Body of pancreas (tissue), 4 donors: Measurements from ENCODE around the gene ISX. TPM values are rescaled to one million over a fixed set of nuclear protein-coding genes. Genes with fewer than 3 reads are reported as not detected.
"Not testable (repeated sequence)": the region's sequence is repeated elsewhere in the genome, so short reads cannot be mapped to it uniquely, and the experiment has no call there.

Experiments
- ATAC-seq: fragments of 150-250 bp; one replicate; pipeline ENCODE4 v1.9.1; 2016
- DNase-seq, 4 donors: peaks; one replicate each; pipeline ENCODE4 v3.0.0-alpha.2; 2019
- H3K27ac ChIP-seq, 4 donors: fragments of 200-600 bp; sonication (generic); 1 replicate in 3 of 4; 2 replicates in 1 of 4; pipeline versions ENCODE4 v1.5.1 to v1.6.1; 2016 to 2019; ENCODE audit warnings: mild to moderate bottlenecking in 1 of 4, mixed read lengths in 1 of 4, moderate library complexity in 1 of 4
- H3K27me3 ChIP-seq, 2 donors: fragments of 200-600 bp; sonication (generic); one replicate each; pipeline ENCODE4 v1.6.0; 2016; ENCODE audit warnings: mild to moderate bottlenecking in 1 of 2
- H3K36me3 ChIP-seq, 2 donors: fragments of 200-600 bp; sonication (generic); replicated peaks in 1 of 2; 2 replicates each; pipeline ENCODE4 v1.5.1; 2016; ENCODE audit warnings: low read depth in 2 of 2; ENCODE audit not compliant: insufficient read depth in 1 of 2
- H3K4me1 ChIP-seq: fragments of 200-600 bp; sonication (generic); one replicate; pipeline ENCODE4 v1.6.0; 2016
- H3K4me3 ChIP-seq, 2 donors: fragments of 200-600 bp; sonication (generic); 1 replicate in 1 of 2; 2 replicates in 1 of 2; pipeline ENCODE4 v1.5.1; 2016 to 2019
- H3K9me3 ChIP-seq, 3 donors: fragments of 200-600 bp; sonication (generic); 1 replicate in 2 of 3; 2 replicates in 1 of 3; pipeline ENCODE4 v1.5.1; 2016
- CTCF ChIP-seq, 7 experiments: fragments of 450-650 bp in 4 of 7; fragments of 200-600 bp in 3 of 7; sonication (generic) in 3 of 7; IDR thresholded peaks; one replicate each; pipeline ENCODE4 v1.5.1; 2016 to 2019; ENCODE audit warnings: antibody characterized with exemption in 7 of 7
- POLR2A ChIP-seq, 3 donors: fragments of 450-650 bp; IDR thresholded peaks; one replicate each; pipeline ENCODE4 v1.6.1; 2016; ENCODE audit warnings: antibody characterized with exemption in 3 of 3, mild to moderate bottlenecking in 2 of 3
- WGBS, 2 donors: methylation state at CpG; one replicate each; pipeline ENCODE4 v1.1.5; 2017; 5-methylcytosine and 5-hydroxymethylcytosine counted together
- intact Hi-C: fragments of 100-400 bp; cut with DNase I; formaldehyde crosslinking; loops from one replicate; pipeline ENCODE4 v1.15.1; 2023
- total RNA-seq, 2 donors: library from RNA; depleted of rRNA; stranded (reverse); fragments of >200 nt; gene quantifications; one replicate each; pipeline ENCODE4 v1.1.0, GENCODE V29; 2016

The ISX gene
- total RNA-seq, 2 donors from 2014 or later, result 4.0 TPM; not detected in 1

GRCh38 chr22:35046744-35047462, 19.1 kb upstream of the ISX start:
- DNase-seq (no peak), ATAC-seq (no peak)
- intact Hi-C loops, result no loop called here
- WGBS, 2 donors, result 82 to 84% methylated on average over 12 of the region's 12 CpGs
- Histone ChIP-seq H3K27ac (no peak overlapping the region), H3K36me3 (no peaks in the 10 kb centered on the region), H3K27me3 (no peaks in the 10 kb centered on the region), H3K4me3 (no peak overlapping the region), H3K4me1 (no peaks in the 10 kb centered on the region), H3K9me3 (no peaks in the 10 kb centered on the region)
- no peak for TF ChIP-seq POLR2A (IDR thresholded peaks at IDR 0.05)
- no peak for TF ChIP-seq CTCF (IDR thresholded peaks at IDR 0.05)

- DNase-seq, ATAC-seq, H3K27ac ChIP-seq, H3K4me3 ChIP-seq, H3K36me3 ChIP-seq, intact Hi-C loops, H3K27me3 ChIP-seq, H3K4me1 ChIP-seq, H3K9me3 ChIP-seq: not testable (repeated sequence)
- WGBS, 2 donors, result 79 to 81% methylated on average over 4 of the region's 4 CpGs
These were observed 15.9 kb upstream of the ISX start for GRCh38 chr22:35050038-35050437.

GRCh38 chr22:35051013-35051535, 14.9 kb upstream of the ISX start:
- no peaks in the 10 kb centered on the region for H3K27me3 ChIP-seq
- no peak for ATAC-seq
- peaks cover 3% of the 10 kb centered on the region for H3K4me1 ChIP-seq
- intact Hi-C loops, result no loop called here
- no peak overlapping the region for H3K4me3 ChIP-seq
- H3K36me3 ChIP-seq, result no peaks in the 10 kb centered on the region
- DNase-seq, result no peak
- WGBS, 2 donors, result 47 to 56% methylated on average over 6 of the region's 6 CpGs
- no peak for TF ChIP-seq POLR2A (IDR thresholded peaks at IDR 0.05)
- no peak for TF ChIP-seq CTCF (IDR thresholded peaks at IDR 0.05)
- no peak overlapping the region for H3K27ac ChIP-seq
- no peaks in the 10 kb centered on the region for H3K9me3 ChIP-seq

- H3K9me3 ChIP-seq, result no peaks in the 10 kb centered on the region
- no peak for TF ChIP-seq CTCF (IDR thresholded peaks at IDR 0.05)
- TF ChIP-seq POLR2A (IDR thresholded peaks at IDR 0.05), result no peak
- no peak overlapping the region for H3K4me3 ChIP-seq
- intact Hi-C loops, result no loop called here
- no peak for ATAC-seq
- H3K27me3 ChIP-seq, result no peaks in the 10 kb centered on the region
- no peak for DNase-seq
- H3K27ac ChIP-seq, result no peak overlapping the region
- H3K36me3 ChIP-seq, result no peaks in the 10 kb centered on the region
- peaks cover 3% of the 10 kb centered on the region for H3K4me1 ChIP-seq
These were observed 14.2 kb upstream of the ISX start for GRCh38 chr22:35051791-35052190.

- 27 to 39% methylated on average over 8 of the region's 8 CpGs for WGBS, 2 donors
- no peak for ATAC-seq
- H3K4me3 ChIP-seq, result no peak overlapping the region
- DNase-seq, result no peak
- no peaks in the 10 kb centered on the region for H3K36me3 ChIP-seq
- no peaks in the 10 kb centered on the region for H3K27me3 ChIP-seq
- no peak overlapping the region for H3K27ac ChIP-seq
- intact Hi-C loops, result no loop called here
- no peak for TF ChIP-seq POLR2A (IDR thresholded peaks at IDR 0.05)
- TF ChIP-seq CTCF (IDR thresholded peaks at IDR 0.05), result no peak
- peaks cover 3% of the 10 kb centered on the region for H3K4me1 ChIP-seq
- H3K9me3 ChIP-seq, result no peaks in the 10 kb centered on the region
These were observed 12.7 kb upstream of the ISX start for GRCh38 chr22:35053060-35053835.
